Suppressor macrophage treated with lipopolysaccharide for 4 hours (primary cell): ENCODE measurements around the gene CARD14.

Experiments used
- DNase-seq: peaks from one replicate; pipeline ENCODE4 v3.0.0-alpha.2; 2020

The CARD14 gene

DNA sequence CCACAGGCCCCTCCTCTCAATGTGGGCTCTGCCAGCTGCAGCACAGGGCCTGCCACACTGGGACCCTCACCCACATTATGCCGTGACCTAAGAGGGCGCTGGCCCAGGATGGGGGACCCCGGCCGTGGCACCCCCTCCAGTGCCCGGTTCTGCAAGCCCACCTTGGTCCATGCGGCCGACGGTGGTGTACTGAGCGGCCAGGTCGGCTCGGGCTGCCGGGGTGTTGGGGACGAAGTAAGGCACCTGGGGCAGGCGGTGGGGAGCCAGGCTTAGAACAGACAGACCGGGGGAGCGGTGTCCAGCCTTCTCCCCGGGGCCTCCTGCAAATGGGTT is 43.8 kb downstream of the CARD14 start:
- DNase-seq: no peak

DNA sequence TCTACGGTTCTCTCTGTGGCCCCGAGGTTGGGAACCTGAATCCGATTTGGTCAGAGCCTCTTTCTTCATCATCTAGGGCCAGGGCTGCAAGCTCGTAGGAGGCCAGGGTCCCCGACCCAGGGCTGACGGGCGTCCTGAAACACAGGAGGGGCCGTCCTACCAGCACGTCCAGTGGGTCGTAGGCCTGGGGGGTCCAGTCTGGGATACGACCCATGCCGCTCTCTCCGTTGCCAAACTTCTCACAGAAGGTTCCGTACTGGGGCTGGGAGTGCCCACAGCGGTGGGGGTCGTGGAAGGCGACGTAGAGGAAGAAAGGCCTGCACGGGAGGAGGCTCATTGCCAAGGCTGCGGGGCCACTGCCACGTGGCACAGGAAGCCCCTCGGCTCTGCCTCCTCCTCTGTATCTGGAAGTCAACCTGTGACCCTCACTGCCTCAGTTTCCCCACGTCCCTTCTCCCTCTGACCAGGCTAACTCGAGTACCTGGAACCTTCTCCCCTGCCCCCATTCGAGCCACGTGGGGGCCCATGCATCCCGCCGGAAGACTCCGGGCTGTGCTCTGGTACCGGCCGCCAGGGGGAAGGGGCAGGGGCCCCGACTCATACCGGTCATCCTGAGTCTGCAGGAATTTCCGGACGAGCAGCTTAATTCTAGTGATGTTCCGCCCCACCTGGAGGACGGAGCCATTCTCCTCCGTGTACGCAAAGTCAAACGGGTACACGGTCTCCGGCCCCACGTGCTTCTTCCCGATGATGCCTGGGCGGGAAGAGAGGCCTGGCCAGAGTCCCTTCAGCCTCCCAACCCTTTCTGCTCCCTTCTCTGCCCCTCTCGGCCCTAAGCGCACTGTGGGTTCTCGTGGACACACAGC is 44.4 kb downstream of the CARD14 start:
- no peak for DNase-seq

DNA sequence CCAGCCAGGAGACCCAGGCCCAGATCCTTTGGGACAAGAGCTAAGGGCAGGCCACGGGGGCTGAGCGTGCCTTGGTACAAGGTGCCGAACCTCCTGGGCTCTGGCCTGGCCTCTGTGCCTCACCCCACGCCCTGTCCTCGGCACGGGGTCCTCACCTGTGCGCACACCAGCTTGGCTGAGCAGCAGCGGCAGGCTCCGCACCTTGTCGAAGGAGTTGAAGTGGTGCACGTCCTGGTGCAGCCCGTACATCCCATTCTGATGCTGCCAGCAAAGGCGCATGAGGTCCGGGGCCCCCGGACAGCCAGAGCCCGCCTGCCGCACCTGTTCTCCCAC is 45.0 kb downstream of the CARD14 start:
- DNase-seq: no peak

DNA sequence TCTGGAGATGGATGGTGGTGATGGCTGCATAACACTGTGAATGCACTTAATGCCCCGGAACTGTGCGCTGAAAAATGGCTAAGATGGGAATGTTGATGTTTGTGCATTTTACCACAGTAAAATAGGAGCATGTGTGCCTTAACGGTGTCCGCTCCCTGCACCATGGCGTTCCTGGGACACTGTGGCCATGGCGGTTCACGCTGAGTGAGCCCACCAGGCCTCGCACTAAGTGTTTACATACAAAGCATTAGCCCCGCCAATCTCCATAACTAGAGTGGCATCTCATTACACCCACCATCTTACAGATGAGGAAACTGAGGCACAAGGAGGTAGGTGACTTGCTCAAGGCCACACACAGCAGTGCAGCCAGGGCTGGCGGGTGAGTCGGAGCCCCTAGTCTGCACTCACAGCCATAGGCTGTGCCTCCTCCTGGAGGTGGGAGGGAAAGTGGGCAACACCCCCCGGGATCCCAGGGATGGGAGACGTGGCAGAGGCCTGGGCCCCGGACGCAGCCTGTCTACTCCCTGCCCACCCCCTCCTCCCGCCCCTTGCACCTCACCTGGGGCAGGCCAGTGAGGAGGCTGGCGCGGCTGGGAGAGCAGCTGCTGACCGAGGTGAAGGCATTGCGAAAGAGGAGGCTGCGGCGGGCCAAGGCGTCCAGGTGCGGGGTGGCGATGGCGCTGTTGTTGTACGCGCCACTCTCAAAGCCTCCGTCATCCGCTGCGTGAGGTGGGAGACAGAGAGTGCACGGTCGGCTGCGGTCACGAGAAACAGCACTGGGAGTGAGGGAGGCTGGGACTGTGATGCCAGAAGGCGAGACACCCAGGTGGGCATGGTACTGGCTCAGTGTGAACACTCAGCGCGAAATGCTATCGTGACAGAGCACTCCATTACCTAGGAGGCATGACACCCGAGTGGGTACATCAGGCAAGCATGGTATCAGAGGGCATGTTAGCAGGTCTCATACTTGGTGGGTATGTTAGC is 46.9 kb downstream of the CARD14 start:
- no peak for DNase-seq

DNA sequence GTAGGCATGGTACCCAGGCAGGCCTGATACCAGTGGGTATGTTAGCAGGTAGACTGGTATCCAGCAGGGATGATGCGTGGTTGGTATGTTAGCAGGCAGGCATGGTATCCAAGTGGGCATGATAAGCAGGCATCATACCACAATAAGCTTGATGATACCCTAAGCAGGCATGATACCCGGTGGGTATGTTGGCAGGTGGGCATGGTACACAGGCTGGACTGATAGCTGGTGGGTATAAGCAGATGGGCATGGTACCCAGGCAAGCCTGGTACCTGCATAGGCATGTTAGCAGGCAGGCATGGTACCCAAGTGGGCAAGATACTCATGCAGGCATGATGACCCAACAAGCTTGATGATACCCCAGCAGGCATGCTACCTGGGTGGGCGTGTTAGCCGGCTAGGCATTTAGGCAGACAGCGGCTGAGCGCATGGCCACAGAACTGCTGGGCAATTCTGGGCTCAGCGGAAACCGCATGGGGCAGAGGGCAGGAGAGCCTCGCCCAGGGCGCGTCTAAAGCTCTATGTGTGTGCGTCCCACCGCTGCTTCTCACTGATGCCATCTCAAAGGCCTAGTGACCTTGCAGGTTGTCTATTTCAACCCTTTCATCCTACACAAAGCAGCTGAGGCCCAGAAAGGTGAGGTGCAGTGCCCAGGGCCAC is 48.0 kb downstream of the CARD14 start:
- DNase-seq: no peak

DNA sequence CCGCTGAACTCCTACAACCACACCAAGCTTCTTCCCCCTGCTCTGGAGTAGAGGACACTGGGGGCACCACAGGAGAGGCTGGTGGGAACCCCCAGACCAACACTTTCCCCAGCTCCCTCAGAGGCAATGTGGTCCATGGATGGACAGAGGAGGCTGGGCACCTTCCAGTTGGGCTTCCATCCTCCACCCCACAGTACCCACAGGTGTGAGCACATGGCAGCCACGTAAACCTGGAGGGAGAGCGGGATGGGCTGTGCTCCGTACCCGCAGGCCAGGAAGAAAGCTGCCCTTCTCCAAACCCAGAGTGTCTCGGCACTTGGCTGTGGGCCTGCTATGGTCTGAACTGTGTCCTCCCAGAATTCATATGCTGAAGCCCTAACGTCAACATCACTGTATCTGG is 48.6 kb downstream of the CARD14 start:
- DNase-seq: no peak

DNA sequence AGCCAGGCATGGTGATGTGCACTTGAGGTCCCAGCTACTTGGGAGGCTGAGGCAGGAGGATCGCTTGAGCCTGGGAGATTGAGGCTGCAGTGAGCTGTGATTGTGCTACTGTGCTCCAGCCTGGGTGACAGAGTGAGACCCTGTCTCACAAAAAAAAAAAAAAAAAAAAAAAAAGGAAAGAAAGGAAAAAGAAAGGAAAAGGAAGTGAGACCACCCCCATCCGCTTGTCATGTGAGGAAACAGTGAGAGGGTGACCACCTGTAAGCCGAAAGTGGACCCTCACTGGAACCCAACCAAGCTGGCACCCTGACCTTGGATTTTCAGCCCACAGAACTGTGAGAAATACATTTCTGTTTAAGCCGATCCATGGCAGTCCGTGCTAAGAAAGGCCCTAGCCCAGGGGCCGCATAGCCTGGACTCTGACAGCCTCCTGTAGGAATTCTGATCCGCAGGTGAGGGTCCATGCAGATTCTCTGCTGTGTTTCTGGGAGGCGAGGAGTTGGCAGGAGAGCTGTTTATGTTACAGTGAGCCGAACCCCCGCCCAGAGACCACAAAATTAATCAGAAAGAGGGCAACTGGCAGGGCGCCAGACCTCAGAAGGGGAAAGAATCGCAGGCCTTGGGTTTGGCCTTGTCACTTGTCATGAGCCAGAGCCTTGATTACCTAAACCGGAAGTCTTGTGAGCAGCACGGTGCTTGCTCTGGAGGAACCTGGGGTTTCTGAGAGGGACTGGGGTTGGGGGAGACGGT is 49.4 kb downstream of the CARD14 start:
- peak; percentile 97 for DNase-seq

DNA sequence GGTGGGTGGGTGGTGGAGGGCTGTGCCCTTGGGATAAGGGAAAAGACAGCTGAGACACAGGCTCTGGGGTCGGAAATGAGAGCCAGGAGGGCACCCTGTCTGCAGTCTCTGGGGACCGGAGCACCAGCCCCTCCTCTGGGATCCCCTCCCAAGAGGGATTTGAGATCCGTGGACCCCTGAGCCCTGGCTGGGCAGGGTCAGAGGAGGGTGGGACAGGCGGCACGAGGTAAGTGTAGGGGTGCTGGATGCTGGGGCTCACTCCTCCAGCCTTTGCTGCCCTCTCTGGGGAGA is 49.9 kb downstream of the CARD14 start:
- DNase-seq: no peak

DNA sequence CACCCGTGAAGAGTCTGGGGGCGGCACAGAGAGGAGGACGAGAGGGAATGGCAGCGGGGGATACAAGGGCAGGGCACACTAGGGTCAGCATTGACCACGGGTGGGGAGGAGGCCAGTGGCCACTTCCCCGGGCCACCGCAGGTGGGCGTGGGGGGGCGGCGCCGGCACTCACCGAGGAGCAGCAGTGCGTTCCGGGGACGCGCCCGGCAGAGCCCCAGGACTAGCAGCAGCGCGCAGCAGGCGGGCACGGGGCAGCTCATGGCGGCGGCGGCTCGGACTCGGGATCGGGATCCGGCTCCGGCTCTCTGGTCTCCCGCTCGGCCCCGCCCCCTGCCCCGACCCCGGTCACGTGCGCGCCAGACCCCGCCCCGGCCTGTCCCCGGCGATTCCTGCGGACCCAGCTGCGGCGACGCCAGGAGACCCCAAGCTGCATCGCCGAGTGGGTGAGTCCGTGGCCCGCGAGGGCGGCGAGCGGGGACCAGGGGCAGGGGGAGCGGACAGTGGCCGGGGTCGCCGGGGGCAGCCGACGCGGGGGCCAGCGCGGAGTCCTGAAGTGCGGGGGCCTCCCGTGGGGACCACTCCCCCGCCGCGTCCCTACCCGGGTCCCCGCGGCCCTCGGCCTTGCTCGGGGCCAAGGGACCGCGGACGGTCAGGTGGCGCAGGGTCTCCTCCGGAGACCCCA is 50.4 kb downstream of the CARD14 start, which contains the start of the genes SGSH and SLC26A11:
Gene SGSH, minus strand, starts transcription at position 280 of the 682 bp plus-strand sequence. Its CDS starts 20 bp downstream, at position 260.
Gene SLC26A11, plus strand, starts transcription at position 374 of the 682 bp plus-strand sequence. CDS start 1,134 bp downstream, outside the sequence.
- peak; percentile 82 for DNase-seq

DNA sequence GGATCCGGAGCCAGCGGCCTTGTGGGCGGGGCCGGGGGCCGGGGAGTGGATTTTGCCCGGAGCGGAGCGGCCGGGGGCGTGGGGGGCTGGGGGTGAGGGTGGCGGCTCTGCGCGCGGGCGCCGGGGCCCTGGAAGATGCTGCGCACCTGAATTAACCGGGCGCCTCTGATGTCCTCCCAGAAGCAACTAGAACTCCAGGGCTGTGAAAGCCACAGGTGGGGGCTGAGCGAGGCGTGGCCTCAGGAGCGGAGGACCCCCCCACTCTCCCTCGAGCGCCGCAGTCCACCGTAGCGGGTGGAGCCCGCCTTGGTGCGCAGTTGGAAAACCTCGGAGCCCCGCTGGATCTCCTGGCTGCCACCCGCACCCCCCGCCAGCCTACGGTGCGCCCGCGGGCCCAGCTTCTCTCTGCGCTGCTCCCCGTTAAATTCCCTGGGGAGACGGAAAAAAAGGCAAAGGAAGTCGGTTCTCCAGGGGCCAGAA is 50.9 kb downstream of the CARD14 start:
- no peak for DNase-seq

DNA sequence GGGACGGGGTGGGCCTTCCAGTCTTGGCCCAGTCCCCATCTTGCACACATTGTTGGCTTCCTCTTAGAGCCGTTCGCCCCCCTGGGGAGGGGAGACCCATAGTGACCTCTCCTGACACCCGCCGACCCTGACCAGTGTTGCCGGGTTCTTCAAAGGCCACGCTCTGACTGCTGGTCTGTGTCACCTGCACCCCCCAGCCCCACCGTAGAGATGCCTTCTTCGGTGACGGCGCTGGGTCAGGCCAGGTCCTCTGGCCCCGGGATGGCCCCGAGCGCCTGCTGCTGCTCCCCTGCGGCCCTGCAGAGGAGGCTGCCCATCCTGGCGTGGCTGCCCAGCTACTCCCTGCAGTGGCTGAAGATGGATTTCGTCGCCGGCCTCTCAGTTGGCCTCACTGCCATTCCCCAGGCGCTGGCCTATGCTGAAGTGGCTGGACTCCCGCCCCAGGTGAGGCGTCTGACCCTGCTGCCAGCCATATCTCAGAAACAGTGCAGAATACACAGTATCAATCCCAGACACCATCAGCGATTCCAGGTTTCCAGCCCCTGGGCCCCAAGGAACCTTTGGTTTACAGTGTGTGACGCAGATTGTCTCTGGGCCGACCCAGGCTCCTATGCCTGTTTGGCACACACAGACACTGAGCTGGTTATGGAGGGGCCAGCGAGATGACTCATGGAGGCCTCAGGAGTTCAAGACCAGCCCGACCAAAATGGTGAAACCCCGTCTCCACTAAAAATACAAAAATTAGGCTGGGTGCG is 51.7 kb downstream of the CARD14 start:
- DNase-seq: no peak

DNA sequence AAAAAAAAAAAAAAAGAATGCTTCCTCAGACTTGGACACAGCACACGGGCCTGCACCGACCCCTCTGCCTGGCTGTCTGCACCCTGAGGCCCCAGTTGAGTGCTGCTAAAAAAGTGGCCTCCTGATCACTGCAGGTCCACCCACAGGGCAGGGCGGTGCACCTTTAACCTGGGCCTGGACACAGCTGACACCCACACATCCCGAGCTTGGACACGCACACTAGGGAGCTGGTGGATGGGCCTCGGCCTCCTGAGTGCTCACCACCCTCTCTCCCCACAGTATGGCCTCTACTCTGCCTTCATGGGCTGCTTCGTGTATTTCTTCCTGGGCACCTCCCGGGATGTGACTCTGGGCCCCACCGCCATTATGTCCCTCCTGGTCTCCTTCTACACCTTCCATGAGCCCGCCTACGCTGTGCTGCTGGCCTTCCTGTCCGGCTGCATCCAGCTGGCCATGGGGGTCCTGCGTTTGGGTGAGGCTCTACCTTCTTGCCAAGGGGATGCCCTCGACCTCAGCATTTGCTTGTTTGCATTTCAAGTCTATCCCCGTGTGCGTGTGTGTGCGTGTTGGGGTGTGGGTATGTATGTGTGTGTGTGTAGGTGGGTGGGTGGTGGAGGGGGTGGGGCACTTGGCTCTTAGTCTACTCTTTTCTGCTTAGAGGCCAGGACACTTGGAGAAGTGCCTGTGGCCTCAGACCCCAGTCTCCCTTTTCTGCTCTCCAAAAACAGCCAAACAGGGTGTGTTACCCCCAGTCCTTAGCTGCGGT is 52.7 kb downstream of the CARD14 start:
- DNase-seq: no peak

DNA sequence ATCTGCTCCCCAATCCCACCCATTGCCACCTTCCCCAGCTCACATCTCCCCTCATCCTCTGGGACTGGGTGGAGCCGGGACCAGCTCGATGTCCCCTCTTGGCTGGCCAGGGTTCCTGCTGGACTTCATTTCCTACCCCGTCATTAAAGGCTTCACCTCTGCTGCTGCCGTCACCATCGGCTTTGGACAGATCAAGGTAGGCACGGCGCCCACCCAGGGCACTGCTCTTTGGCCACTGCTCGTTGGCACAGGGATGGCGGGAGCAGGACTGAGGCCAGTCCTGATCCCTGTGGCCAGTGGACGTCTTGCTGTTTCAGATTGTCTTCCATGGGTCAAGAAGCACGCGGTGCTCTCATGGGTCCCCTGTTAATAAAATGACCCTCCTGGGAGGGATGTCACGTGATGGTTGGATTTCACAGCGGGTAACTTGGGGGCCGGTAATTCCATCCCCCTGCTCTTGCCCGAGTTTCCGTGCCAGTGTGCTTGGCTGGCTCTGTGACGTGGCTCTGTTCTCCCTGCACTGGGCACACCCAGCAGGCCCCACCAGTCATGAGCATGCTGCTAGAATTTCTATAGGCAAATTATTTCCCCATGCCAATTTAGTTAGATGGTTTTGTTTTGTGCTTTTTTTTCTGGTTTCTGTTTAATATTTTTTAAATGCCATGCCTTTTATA is 53.4 kb downstream of the CARD14 start:
- no peak for DNase-seq

DNA sequence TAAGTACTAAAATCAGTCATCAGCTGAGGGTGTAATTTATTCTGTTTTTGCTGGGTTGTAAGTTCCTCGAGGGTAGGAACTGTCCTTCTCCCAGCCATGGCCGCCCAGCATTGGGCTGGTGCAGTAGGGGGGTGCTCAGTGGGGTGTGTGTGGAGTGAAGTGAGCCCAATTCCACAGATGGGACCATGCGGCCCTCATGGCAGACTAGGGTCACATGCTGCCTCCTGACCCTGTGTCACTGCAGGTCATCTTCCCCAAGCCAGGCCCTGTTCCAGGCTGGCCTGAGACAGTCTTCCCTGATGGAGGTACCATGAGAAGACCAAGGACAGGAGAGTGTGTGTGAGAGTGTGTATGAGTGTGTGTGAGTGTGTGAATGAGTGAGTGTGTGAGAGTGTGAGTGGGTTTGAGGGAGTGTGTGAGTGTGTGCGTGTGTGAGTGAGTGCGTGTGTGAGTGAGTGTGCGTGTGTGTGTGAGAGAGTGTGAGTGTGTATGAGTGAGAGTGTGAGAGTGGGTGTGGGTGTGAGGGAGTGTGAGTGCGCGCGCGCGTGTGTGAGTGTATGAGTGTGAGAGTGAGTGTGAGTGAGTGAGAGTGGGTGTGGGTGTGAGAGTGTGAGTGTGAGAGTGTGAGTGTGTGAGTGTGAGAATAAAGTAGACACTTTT is 54.1 kb downstream of the CARD14 start:
- no peak for DNase-seq

DNA sequence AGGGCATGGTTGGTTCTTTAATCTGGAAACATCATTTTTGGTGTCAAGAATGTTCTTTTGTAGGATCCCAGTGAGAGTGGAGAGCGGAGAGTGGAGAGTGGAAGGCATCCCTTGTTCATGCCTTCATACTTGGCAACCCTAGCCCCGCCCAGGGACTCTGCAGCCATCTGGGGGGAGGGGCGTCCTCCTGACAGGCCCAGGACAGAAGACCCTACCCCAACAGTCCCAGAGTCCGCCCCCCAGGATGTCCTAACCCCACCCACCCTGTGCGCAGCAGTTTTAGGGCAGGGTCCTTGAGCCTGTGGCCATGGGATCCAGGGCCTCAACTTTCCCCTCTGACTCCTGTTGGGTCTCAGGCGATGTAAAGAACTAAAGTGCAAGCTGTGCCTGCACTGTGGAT is 54.9 kb downstream of the CARD14 start:
- no peak for DNase-seq

DNA sequence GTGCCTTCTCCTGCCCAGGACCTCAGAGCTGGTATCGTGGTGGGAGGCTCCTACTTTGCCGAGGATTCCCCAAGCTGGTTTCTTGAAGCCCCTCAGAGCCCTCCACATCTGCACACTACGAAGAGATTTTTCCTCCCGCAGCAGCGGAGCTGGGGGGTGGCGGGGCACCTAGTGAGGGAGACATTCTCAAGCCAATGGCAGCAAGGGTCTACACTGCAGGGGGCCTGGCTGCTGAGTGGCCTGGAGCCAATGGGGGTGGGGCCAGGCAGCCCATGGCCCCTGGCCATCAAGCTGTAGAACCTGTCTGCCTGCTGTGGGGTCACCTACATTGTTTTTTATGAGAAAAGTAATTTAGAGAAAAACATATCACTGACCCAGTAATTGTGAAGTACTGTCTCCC is 55.4 kb downstream of the CARD14 start:
- no peak for DNase-seq

DNA sequence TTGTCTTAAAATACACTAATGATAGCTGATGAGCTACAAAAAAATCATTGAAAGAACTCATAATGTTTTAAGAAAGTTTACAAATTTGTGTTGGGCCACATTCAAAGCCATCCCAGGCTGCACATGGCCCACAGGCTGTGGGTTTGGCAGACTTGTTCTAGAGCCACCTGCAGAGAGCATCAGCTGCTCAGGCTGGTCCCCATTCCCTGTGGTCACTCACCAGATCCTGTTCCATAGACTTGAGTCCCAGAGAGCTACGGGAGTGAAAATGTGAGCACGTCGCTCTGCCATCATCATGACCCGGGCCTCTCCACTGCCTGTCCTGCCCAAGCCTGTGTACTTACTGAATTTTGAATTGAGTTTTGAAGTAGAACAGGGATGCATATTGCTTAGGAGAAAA is 57.3 kb downstream of the CARD14 start:
- no peak for DNase-seq

DNA sequence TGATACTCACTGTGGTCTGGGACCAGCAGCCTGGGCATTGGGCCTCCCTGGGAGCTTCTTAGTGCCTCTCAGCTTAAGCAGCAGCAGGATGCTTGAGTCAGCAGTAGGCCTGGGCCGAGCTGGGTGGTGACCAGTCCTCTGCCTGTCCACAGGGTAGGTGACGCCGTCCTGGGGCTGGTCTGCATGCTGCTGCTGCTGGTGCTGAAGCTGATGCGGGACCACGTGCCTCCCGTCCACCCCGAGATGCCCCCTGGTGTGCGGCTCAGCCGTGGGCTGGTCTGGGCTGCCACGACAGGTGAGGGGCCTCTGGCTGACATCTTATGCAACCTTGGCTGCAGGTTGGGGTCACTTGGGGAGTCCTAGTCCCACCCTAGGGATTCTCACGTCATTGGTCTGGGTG is 57.8 kb downstream of the CARD14 start:
- DNase-seq: no peak

DNA sequence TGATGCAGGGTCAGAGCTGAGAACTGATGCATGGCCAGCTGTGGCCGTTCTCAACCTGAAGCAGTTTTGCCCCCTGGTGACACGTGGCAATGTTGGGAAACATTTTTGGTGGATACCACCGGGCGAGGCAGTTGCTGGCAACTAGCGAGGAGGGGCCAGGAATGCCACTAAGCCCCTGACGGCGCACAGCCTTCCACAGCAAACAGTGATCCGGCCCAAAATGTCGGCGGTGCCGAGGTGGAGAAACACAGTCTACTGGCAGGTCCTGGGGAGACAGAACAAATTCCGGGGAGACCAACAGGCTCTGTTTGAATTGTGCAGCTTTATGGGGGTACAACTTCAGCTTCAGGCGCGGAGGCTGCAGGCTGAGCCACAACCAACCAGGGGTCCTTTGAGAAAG is 58.6 kb downstream of the CARD14 start:
- DNase-seq: no peak
